CD14-positive monocyte (primary cell): ENCODE measurements around the gene SDR42E1. TPM values are rescaled to one million over a fixed set of nuclear protein-coding genes. Genes with fewer than 3 reads are reported as not detected.

Source experiments
- DNase-seq, 3 donors: peaks; one replicate each; pipeline ENCODE4 v3.0.0-alpha.2; 2011 to 2022
- H2AFZ ChIP-seq: 2 replicates; pipeline ENCODE4 v1.6.0; 2012; ENCODE audit warnings: mild to moderate bottlenecking, low read depth, low read length, inconsistent platforms; ENCODE audit not compliant: insufficient read depth, poor library complexity, severe bottlenecking
- H3K27ac ChIP-seq, 2 donors: 1 replicate in 1 of 2; 2 replicates in 1 of 2; pipeline ENCODE4 v1.5.1; 2012 to 2013; ENCODE audit warnings: low read length in 2 of 2, control low read depth in 1 of 2, inconsistent platforms in 1 of 2, low read depth in 1 of 2, mild to moderate bottlenecking in 1 of 2
- H3K27me3 ChIP-seq, 2 donors: one replicate each; pipeline versions ENCODE4 v1.6.0 to v1.6.1; 2011 to 2013; ENCODE audit warnings: low read length in 2 of 2; ENCODE audit not compliant: control insufficient read depth in 2 of 2, insufficient read depth in 2 of 2
- H3K36me3 ChIP-seq, 2 donors: replicated peaks in 1 of 2; 1 replicate in 1 of 2; 2 replicates in 1 of 2; pipeline versions ENCODE4 v1.5.1 to v1.6.1; 2012 to 2013; ENCODE audit warnings: low read length in 2 of 2, control low read depth in 1 of 2, inconsistent platforms in 1 of 2, mild to moderate bottlenecking in 1 of 2; ENCODE audit not compliant: insufficient read depth in 2 of 2, control insufficient read depth in 1 of 2
- H3K4me1 ChIP-seq, 2 donors: 1 replicate in 1 of 2; 2 replicates in 1 of 2; pipeline versions ENCODE4 v1.5.1 to v1.6.1; 2012 to 2013; ENCODE audit warnings: low read length in 2 of 2, control low read depth in 1 of 2, inconsistent platforms in 1 of 2, mild to moderate bottlenecking in 1 of 2, moderate library complexity in 1 of 2; ENCODE audit not compliant: insufficient read depth in 2 of 2, control insufficient read depth in 1 of 2
- H3K4me2 ChIP-seq: replicated peaks from 2 replicates; pipeline ENCODE3; 2012; ENCODE audit warnings: low read length, moderate library complexity, mild to moderate bottlenecking; ENCODE audit not compliant: poor library complexity, severe bottlenecking; ENCODE audit errors: extremely low read depth
- H3K4me3 ChIP-seq, 3 experiments: fragments of 200-600 bp in 1 of 3; sonication (generic) in 1 of 3; replicated peaks in 1 of 3; 1 replicate in 2 of 3; 2 replicates in 1 of 3; pipeline ENCODE4 v1.5.1; 2011 to 2013; ENCODE audit warnings: low read length in 3 of 3, mild to moderate bottlenecking in 3 of 3, control low read depth in 2 of 3, low read depth in 2 of 3, inconsistent platforms in 1 of 3, moderate library complexity in 1 of 3
- H3K79me2 ChIP-seq: 2 replicates; pipeline ENCODE4 v1.6.0; 2012; ENCODE audit warnings: mild to moderate bottlenecking, control low read depth, inconsistent platforms, low read length, moderate library complexity; ENCODE audit not compliant: insufficient read depth
- H3K9ac ChIP-seq: 2 replicates; pipeline ENCODE4 v1.6.0; 2017; ENCODE audit warnings: low read length, mild to moderate bottlenecking; ENCODE audit not compliant: insufficient read depth, poor library complexity, severe bottlenecking
- H3K9me3 ChIP-seq, 2 donors: replicated peaks in 1 of 2; 1 replicate in 1 of 2; 2 replicates in 1 of 2; pipeline versions ENCODE4 v1.5.1 to v1.6.1; 2012 to 2013; ENCODE audit warnings: low read length in 2 of 2, control low read depth in 1 of 2; ENCODE audit not compliant: control insufficient read depth in 1 of 2, insufficient read depth in 1 of 2
- H4K20me1 ChIP-seq: 2 replicates; pipeline ENCODE4 v1.6.0; 2012; ENCODE audit warnings: mild to moderate bottlenecking, low read length, control low read depth, moderate library complexity; ENCODE audit not compliant: insufficient read depth
- H3K27ac Mint-ChIP-seq, 7 donors: one replicate each; pipeline ENCODE4 v1.8.0; 2020; ENCODE audit warnings: mild to moderate bottlenecking in 7 of 7, mixed read lengths in 7 of 7, moderate library complexity in 6 of 7, inconsistent platforms in 2 of 7
- H3K27me3 Mint-ChIP-seq, 3 donors: one replicate each; pipeline ENCODE4 v1.8.0; 2021 to 2022; ENCODE audit warnings: low read depth in 3 of 3, mild to moderate bottlenecking in 3 of 3, mixed read lengths in 3 of 3, moderate library complexity in 3 of 3, inconsistent platforms in 1 of 3
- H3K36me3 Mint-ChIP-seq, 2 donors: one replicate each; pipeline ENCODE4 v1.8.0; 2020; ENCODE audit warnings: mixed read lengths in 2 of 2, inconsistent platforms in 1 of 2, mild to moderate bottlenecking in 1 of 2
- H3K4me1 Mint-ChIP-seq: one replicate; pipeline ENCODE4 v1.8.0; 2020; ENCODE audit warnings: mild to moderate bottlenecking, mixed read lengths
- H3K4me3 Mint-ChIP-seq, 2 donors: one replicate each; pipeline ENCODE4 v1.8.0; 2020; ENCODE audit warnings: mild to moderate bottlenecking in 2 of 2, mixed read lengths in 2 of 2, moderate library complexity in 1 of 2
- H3K9me3 Mint-ChIP-seq, 7 donors: one replicate each; pipeline ENCODE4 v1.8.0; 2020 to 2022; ENCODE audit warnings: mixed read lengths in 7 of 7, mild to moderate bottlenecking in 6 of 7, moderate library complexity in 6 of 7, inconsistent platforms in 2 of 7
- WGBS: methylation state at CpG from one replicate; pipeline ENCODE4 v1.1.5; 2013; ENCODE audit warnings: missing lambda C conversion rate; ENCODE audit not compliant: insufficient coverage; 5-methylcytosine and 5-hydroxymethylcytosine counted together
- intact Hi-C, 2 donors: fragments of 100-400 bp; cut with micrococcal nuclease; formaldehyde crosslinking; loops; one replicate each; pipeline versions ENCODE4 v1.15.0 to v1.15.1; 2023
- polyA plus RNA-seq, 3 donors: library from polyadenylated mRNA; depleted of rRNA in 1 of 3; unstranded in 2 of 3; stranded (reverse) in 1 of 3; fragments of 300-500 nt in 2 of 3; fragments of >200 nt in 1 of 3; fragmentation: Illumina TruSeq in 2 of 3; gene quantifications; 1 replicate in 2 of 3; 2 replicates in 1 of 3; pipeline ENCODE4 v1.2.3, GENCODE V29; 2012 to 2021
- TF ChIP-seq, protein P1 (sequence below): fragments of 200-600 bp; IDR thresholded peaks from one replicate; pipeline ENCODE4 v1.8.0; 2022; ENCODE audit warnings: antibody characterized with exemption, mild to moderate bottlenecking

Gene SDR42E1
- polyA plus RNA-seq, 3 donors, result under 0.01 TPM; not detected in 2

DNA sequence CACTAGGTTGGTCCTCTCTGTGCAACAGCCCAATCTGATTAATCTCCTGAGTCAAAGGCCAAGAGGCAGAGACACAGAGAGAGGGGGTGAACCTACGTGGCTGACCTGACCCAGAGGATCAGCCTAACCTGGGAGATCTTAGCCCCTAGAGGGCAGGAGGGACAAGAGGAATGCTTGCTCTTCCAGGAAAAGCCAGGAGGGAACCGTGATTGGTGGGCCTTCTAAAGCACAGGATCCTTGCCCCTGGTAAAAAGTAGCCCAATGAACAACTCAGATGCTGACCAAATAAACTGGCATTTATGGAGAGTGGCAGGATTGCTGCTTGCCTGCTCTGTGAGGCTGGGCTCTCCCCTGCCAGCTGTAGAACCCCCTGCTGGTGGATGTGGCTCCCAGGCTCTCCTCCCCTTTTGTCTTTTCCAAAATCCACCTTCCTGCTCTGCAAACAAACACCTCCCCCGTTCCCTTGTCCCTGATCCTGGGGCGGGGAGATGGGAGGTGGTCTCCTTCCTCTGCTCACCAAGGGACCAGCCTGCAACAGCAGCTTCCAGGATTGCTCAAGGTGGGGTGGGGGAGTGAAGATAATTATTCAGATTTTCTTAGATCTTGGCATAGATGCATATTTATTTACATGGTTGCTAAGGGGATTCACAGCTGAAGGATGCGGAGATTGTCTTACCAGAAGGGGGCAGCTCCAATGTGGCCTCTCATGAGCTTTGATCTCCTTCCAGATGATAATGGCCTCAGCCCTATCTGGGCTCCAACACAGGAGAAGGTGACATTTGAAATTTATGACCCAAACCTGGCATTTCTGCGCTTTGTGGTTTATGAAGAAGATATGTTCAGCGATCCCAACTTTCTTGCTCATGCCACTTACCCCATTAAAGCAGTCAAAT is 71.9 kb downstream of the SDR42E1 start:
- intact Hi-C loops, result loop anchor here in 1 of 2 donors (10.0 kb wide), 1 partner anchor 295 kb away; no protein-coding TSS in a partner anchor
- TF ChIP-seq, protein P1, sequence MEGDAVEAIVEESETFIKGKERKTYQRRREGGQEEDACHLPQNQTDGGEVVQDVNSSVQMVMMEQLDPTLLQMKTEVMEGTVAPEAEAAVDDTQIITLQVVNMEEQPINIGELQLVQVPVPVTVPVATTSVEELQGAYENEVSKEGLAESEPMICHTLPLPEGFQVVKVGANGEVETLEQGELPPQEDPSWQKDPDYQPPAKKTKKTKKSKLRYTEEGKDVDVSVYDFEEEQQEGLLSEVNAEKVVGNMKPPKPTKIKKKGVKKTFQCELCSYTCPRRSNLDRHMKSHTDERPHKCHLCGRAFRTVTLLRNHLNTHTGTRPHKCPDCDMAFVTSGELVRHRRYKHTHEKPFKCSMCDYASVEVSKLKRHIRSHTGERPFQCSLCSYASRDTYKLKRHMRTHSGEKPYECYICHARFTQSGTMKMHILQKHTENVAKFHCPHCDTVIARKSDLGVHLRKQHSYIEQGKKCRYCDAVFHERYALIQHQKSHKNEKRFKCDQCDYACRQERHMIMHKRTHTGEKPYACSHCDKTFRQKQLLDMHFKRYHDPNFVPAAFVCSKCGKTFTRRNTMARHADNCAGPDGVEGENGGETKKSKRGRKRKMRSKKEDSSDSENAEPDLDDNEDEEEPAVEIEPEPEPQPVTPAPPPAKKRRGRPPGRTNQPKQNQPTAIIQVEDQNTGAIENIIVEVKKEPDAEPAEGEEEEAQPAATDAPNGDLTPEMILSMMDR, result no peak
- no peaks in the 10 kb centered on the region for H4K20me1 ChIP-seq
- peak overlapping the region in 1 of 2 donors; percentile 10 for H3K27ac ChIP-seq
- Mint-ChIP-seq H3K27me3 (no peaks in the 10 kb centered on the region), H3K36me3 (peaks cover 96 to 98% of the 10 kb centered on the region in 2 donors), H3K9me3 (no peaks in the 10 kb centered on the region), H3K4me3 (no peak overlapping the region), H3K27ac (peak overlapping the region in 4 of 7 donors; percentile 27 to 70 (median 39)), H3K4me1 (peaks cover 4% of the 10 kb centered on the region)
- no peak overlapping the region for H3K9ac ChIP-seq
- no peaks in the 10 kb centered on the region for H3K4me1 ChIP-seq
- no peaks in the 10 kb centered on the region for H3K79me2 ChIP-seq
- peaks cover 95 to 100% of the 10 kb centered on the region in 2 donors for H3K36me3 ChIP-seq
- H3K4me3 ChIP-seq, result no peak overlapping the region
- H3K4me2 ChIP-seq, result no peak overlapping the region
- no peaks in the 10 kb centered on the region for H3K27me3 ChIP-seq
- no peak for DNase-seq
- no peak overlapping the region for H2AFZ ChIP-seq
- no peaks in the 10 kb centered on the region for H3K9me3 ChIP-seq
- 87% methylated on average over 3 of the region's 7 CpGs for WGBS

Other genes starting within 250 kb of the SDR42E1 start
- gene PLCG2, start 232.2 kb downstream of the SDR42E1 start, polyA plus RNA-seq, result 10 to 100 TPM; 19.5 to 47.4 (median 35.5) TPM
- gene HSD17B2, start 23.8 kb upstream of the SDR42E1 start, polyA plus RNA-seq, result not detected
- 10 to 100 TPM in 2 of 3 donors, 1 to 10 TPM in 1; 8.6 to 37.6 (median 20.2) TPM for gene MPHOSPH6, start 158.8 kb upstream of the SDR42E1 start, polyA plus RNA-seq